NCI-H226 (cell line): ENCODE results near the gene PROSER2.

Experiments
- DNase-seq: peaks from one replicate; pipeline ENCODE4 v3.0.0-alpha.2; 2015

Gene PROSER2

GRCh38 chr10:11869743-11870460, 46.7 kb downstream of the PROSER2 start:
- no peak for DNase-seq

- no peak for DNase-seq
These were observed 47.3 kb downstream of the PROSER2 start for GRCh38 chr10:11870461-11870780.

GRCh38 chr10:11870900-11871400, 47.8 kb downstream of the PROSER2 start:
- DNase-seq: no peak

GRCh38 chr10:11871466-11871865, 48.3 kb downstream of the PROSER2 start:
- no peak for DNase-seq

- DNase-seq: peak; percentile 99
These were observed 51.7 kb downstream of the PROSER2 start for GRCh38 chr10:11874568-11875493.

- DNase-seq: peak; percentile 96
These were observed 52.5 kb downstream of the PROSER2 start for GRCh38 chr10:11875494-11876281.

- no peak for DNase-seq
These were observed 53.2 kb downstream of the PROSER2 start for GRCh38 chr10:11876324-11876723.

GRCh38 chr10:11876805-11877590, 53.8 kb downstream of the PROSER2 start:
- DNase-seq: no peak

- no peak for DNase-seq
These were observed 54.4 kb downstream of the PROSER2 start for GRCh38 chr10:11877591-11877905.

- DNase-seq: no peak
These were observed 55.6 kb downstream of the PROSER2 start for GRCh38 chr10:11878776-11879175.

GRCh38 chr10:11879387-11880094, 56.4 kb downstream of the PROSER2 start:
- no peak for DNase-seq

- DNase-seq: peak; percentile 25
These were observed 57.2 kb downstream of the PROSER2 start for GRCh38 chr10:11880151-11881029.

- no peak for DNase-seq
These were observed 57.9 kb downstream of the PROSER2 start for GRCh38 chr10:11881030-11881476.

GRCh38 chr10:11881477-11882417, 58.6 kb downstream of the PROSER2 start:
- DNase-seq: peak; percentile 86

GRCh38 chr10:11882646-11883375, 59.7 kb downstream of the PROSER2 start:
- DNase-seq: no peak

GRCh38 chr10:11884706-11885423, 61.7 kb downstream of the PROSER2 start:
- DNase-seq: no peak

GRCh38 chr10:11885437-11886137, 62.4 kb downstream of the PROSER2 start:
- DNase-seq: no peak

GRCh38 chr10:11886138-11886474, 63.0 kb downstream of the PROSER2 start:
- no peak for DNase-seq
